HEK293 (cell line): ENCODE results near the gene NAV2.
A peak's percentile ranks its signal among the peaks of the same experiment; 100 is the strongest.

Experiments used
- CTCF ChIA-PET: fragments of 350-600 bp; formaldehyde crosslinking; extraction: SDS; loops from one replicate; lab custom pipeline; 2021; ENCODE audit warnings: antibody characterized with exemption; lab: Yijun Ruan, JAX
- POLR2A ChIA-PET: fragments of 300-600 bp; formaldehyde crosslinking; extraction: SDS; loops from one replicate; lab custom pipeline; 2020; ENCODE audit warnings: antibody characterized with exemption, inconsistent platforms; lab: Yijun Ruan, JAX
- H3K27ac ChIP-seq: fragments of 200-500 bp; sonication (Bioruptor generic); 2 replicates; pipeline ENCODE4 v1.5.1; 2014; ENCODE audit warnings: low read depth, low read length, control low read depth, inconsistent platforms; ENCODE audit errors: extremely low read depth
- H3K36me3 ChIP-seq, 2 experiments: fragments of 200-500 bp in 1 of 2; sonication (Bioruptor generic) in 1 of 2; 1 replicate in 1 of 2; 2 replicates in 1 of 2; pipeline ENCODE4 v1.5.1; 2014 to 2017; ENCODE audit warnings: inconsistent platforms in 2 of 2, low read length in 2 of 2; ENCODE audit not compliant: control insufficient read depth in 2 of 2, insufficient read depth in 1 of 2
- H3K4me1 ChIP-seq: fragments of 200-500 bp; sonication (Bioruptor generic); 2 replicates; pipeline ENCODE4 v1.5.1; 2014; ENCODE audit warnings: mild to moderate bottlenecking, low read length, inconsistent platforms; ENCODE audit not compliant: control insufficient read depth, insufficient read depth
- H3K4me3 ChIP-seq: 2 replicates; pipeline ENCODE4 v1.5.1; 2011; ENCODE audit warnings: low read depth, mild to moderate bottlenecking, control low read depth, low read length, moderate library complexity
- H3K9me3 ChIP-seq: fragments of 200-500 bp; sonication (Bioruptor generic); 2 replicates; pipeline ENCODE4 v1.5.1; 2014; ENCODE audit warnings: low read depth, low read length, inconsistent platforms; ENCODE audit not compliant: control insufficient read depth, insufficient read depth
- HOXA7 ChIP-seq: sonication (generic); formaldehyde crosslinking; IDR thresholded peaks from 2 replicates; pipeline ENCODE4 v1.8.1; 2022; ENCODE audit warnings: missing genetic modification reagents, borderline replicate concordance
- HOXD13 ChIP-seq: sonication (generic); formaldehyde crosslinking; IDR thresholded peaks from 2 replicates; pipeline ENCODE4 v1.8.0; 2022; ENCODE audit warnings: missing genetic modification reagents, borderline replicate concordance
- KLF16 ChIP-seq: fragments of 450-650 bp; formaldehyde crosslinking; IDR thresholded peaks from 2 replicates; pipeline ENCODE4 v1.5.1; 2017; ENCODE audit warnings: missing biosample characterization, missing genetic modification characterization
- OVOL3 ChIP-seq: fragments of 450-650 bp; formaldehyde crosslinking; IDR thresholded peaks from 2 replicates; pipeline ENCODE4 v1.5.1; 2016; ENCODE audit warnings: missing biosample characterization, missing genetic modification characterization
- PRDM1 ChIP-seq: fragments of 450-650 bp; formaldehyde crosslinking; IDR thresholded peaks from 2 replicates; pipeline ENCODE4; 2016; ENCODE audit warnings: missing biosample characterization, missing genetic modification characterization
- SALL2 ChIP-seq: fragments of 450-650 bp; formaldehyde crosslinking; IDR thresholded peaks from 2 replicates; pipeline ENCODE4 v1.5.0; 2017; ENCODE audit warnings: missing biosample characterization, mild to moderate bottlenecking, missing genetic modification characterization, borderline replicate concordance
- SCRT2 ChIP-seq: fragments of 450-650 bp; formaldehyde crosslinking; IDR thresholded peaks from 2 replicates; pipeline ENCODE4 v1.5.1; 2016; ENCODE audit warnings: missing biosample characterization, missing genetic modification characterization
- YY1 ChIP-seq: fragments of 450-650 bp; formaldehyde crosslinking; IDR thresholded peaks from 2 replicates; pipeline ENCODE4 v1.5.1; 2018; ENCODE audit warnings: missing biosample characterization, missing genetic modification characterization
- ZBTB17 ChIP-seq: fragments of 450-650 bp; formaldehyde crosslinking; IDR thresholded peaks from 2 replicates; pipeline ENCODE4 v1.5.1; 2016; ENCODE audit warnings: missing biosample characterization, missing genetic modification characterization
- ZBTB21 ChIP-seq: fragments of 450-650 bp; formaldehyde crosslinking; IDR thresholded peaks from 2 replicates; pipeline ENCODE4 v1.5.1; 2017; ENCODE audit warnings: missing biosample characterization, missing genetic modification characterization
- ZBTB7A ChIP-seq: fragments of 450-650 bp; formaldehyde crosslinking; IDR thresholded peaks from 2 replicates; pipeline ENCODE4 v1.5.1; 2016; ENCODE audit warnings: low read depth, missing biosample characterization, missing genetic modification characterization
- ZNF155 ChIP-seq: fragments of 450-650 bp; formaldehyde crosslinking; IDR thresholded peaks from 2 replicates; pipeline ENCODE4 v1.5.1; 2016; ENCODE audit warnings: missing biosample characterization, missing genetic modification characterization
- ZNF2 ChIP-seq: fragments of 450-650 bp; formaldehyde crosslinking; IDR thresholded peaks from 2 replicates; pipeline ENCODE4 v1.5.1; 2016; ENCODE audit warnings: missing biosample characterization, missing genetic modification characterization
- ZNF214 ChIP-seq: fragments of 450-650 bp; formaldehyde crosslinking; IDR thresholded peaks from 2 replicates; pipeline ENCODE4 v1.5.1; 2017; ENCODE audit warnings: missing biosample characterization, mild to moderate bottlenecking, missing genetic modification characterization, borderline replicate concordance
- ZNF223 ChIP-seq: fragments of 450-650 bp; formaldehyde crosslinking; IDR thresholded peaks from 2 replicates; pipeline ENCODE4 v1.5.1; 2016; ENCODE audit warnings: missing biosample characterization, missing genetic modification characterization
- ZNF561 ChIP-seq: fragments of 450-650 bp; IDR thresholded peaks from 2 replicates; pipeline ENCODE4 v1.5.1; 2018; ENCODE audit warnings: missing biosample characterization, missing genetic modification characterization, borderline replicate concordance
- ZNF571 ChIP-seq: fragments of 450-650 bp; formaldehyde crosslinking; IDR thresholded peaks from 2 replicates; pipeline ENCODE4 v1.5.0; 2017; ENCODE audit warnings: missing biosample characterization, missing genetic modification characterization
- ZNF585B ChIP-seq: fragments of 450-650 bp; formaldehyde crosslinking; IDR thresholded peaks from 2 replicates; pipeline ENCODE4 v1.5.1; 2016; ENCODE audit warnings: missing biosample characterization, missing genetic modification characterization
- ZNF610 ChIP-seq: fragments of 450-650 bp; formaldehyde crosslinking; IDR thresholded peaks from 2 replicates; pipeline ENCODE4 v1.5.1; 2016; ENCODE audit warnings: missing biosample characterization, missing genetic modification characterization, borderline replicate concordance
- ZNF701 ChIP-seq: fragments of 450-650 bp; formaldehyde crosslinking; IDR thresholded peaks from 2 replicates; pipeline ENCODE4 v1.5.1; 2016; ENCODE audit warnings: missing biosample characterization, missing genetic modification characterization
- TF ChIP-seq, protein P1 (sequence below): fragments of 450-650 bp; formaldehyde crosslinking; conservative IDR thresholded peaks from 2 replicates; pipeline ENCODE4 v1.5.1; 2016; ENCODE audit warnings: low read depth, missing biosample characterization, missing genetic modification characterization
- TF ChIP-seq, protein P2 (sequence below): fragments of 450-650 bp; formaldehyde crosslinking; IDR thresholded peaks from 2 replicates; pipeline ENCODE4 v1.5.1; 2016; ENCODE audit warnings: missing biosample characterization, missing genetic modification characterization
- TF ChIP-seq, protein P3 (sequence below): fragments of 450-650 bp; formaldehyde crosslinking; IDR thresholded peaks from 2 replicates; pipeline ENCODE4 v1.5.1; 2017; ENCODE audit warnings: missing biosample characterization, mild to moderate bottlenecking, missing genetic modification characterization, moderate library complexity
- TF ChIP-seq, protein P4 (sequence below): fragments of 450-650 bp; formaldehyde crosslinking; IDR thresholded peaks from 2 replicates; pipeline ENCODE4 v1.5.1; 2017; ENCODE audit warnings: missing biosample characterization, missing genetic modification characterization

Gene NAV2, protein sequence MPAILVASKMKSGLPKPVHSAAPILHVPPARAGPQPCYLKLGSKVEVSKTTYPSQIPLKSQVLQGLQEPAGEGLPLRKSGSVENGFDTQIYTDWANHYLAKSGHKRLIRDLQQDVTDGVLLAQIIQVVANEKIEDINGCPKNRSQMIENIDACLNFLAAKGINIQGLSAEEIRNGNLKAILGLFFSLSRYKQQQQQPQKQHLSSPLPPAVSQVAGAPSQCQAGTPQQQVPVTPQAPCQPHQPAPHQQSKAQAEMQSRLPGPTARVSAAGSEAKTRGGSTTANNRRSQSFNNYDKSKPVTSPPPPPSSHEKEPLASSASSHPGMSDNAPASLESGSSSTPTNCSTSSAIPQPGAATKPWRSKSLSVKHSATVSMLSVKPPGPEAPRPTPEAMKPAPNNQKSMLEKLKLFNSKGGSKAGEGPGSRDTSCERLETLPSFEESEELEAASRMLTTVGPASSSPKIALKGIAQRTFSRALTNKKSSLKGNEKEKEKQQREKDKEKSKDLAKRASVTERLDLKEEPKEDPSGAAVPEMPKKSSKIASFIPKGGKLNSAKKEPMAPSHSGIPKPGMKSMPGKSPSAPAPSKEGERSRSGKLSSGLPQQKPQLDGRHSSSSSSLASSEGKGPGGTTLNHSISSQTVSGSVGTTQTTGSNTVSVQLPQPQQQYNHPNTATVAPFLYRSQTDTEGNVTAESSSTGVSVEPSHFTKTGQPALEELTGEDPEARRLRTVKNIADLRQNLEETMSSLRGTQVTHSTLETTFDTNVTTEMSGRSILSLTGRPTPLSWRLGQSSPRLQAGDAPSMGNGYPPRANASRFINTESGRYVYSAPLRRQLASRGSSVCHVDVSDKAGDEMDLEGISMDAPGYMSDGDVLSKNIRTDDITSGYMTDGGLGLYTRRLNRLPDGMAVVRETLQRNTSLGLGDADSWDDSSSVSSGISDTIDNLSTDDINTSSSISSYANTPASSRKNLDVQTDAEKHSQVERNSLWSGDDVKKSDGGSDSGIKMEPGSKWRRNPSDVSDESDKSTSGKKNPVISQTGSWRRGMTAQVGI (N-terminal part only)

DNA sequence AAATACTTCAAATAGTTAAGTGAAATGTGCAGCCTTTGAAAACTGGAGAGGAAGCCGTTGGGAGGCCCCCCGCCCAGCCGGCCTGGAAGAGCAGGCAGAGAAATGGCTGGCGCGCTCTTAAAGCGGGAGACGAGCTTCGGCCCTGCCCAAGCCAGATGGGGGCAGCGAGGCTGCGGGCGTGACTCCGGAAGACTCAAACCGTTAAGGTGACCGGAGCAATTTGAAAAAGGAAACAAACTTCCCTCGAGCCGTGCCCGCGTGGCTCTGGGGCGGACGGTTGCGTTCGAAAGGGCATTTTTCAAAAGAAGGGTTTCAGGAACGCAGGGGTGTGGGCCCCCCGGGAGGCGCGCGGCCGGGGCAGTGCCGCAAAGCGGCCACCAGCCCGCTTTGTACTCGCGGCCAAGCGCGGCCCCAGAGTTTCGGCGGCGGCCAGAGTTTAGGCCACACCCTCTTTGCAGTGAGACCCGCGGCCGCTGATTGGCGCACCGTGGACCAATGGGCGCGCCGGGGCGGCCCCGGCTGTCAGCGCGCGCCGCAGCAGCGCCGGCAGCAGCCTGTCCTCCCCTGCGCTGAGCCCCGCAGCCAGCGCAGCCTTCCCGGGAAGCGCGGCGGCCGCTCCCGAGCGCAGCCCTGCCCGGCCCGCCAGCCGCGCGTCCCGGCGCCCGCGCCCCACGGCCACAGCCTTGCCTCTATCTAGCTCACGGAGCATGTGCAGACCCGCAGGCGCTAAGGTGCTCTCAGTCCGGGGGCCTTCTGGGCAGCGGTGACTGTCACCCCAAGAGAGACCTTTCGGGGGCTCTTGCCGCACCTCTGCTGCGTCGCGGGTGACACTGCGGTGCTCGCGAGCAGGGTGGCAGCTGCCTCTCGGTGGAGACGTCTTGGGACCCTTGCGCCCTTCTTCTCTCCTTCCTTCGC, at the start of gene NAV2:
Gene NAV2 (plus strand): TSS at position 557 of the 915 bp plus-strand sequence. CDS start 859 bp downstream, outside the sequence.
- CTCF ChIA-PET: interaction anchor here (0.6 to 1.0 kb wide), 5 partner anchors 10 to 148 kb away, joined by 3 to 4 read pairs (median 4); no protein-coding TSS in a partner anchor
- no peaks in the 10 kb centered on the region for H3K4me1 ChIP-seq
- POLR2A ChIA-PET: interaction anchor here (0.7 to 1.6 kb wide), 5 partner anchors 10 to 61 kb away, joined by 3 to 5 read pairs (median 3); no protein-coding TSS in a partner anchor
- H3K4me3 ChIP-seq: peak within 1 kb of the TSS; percentile 57
- peak within 1 kb of the TSS; percentile 65 for H3K27ac ChIP-seq
- no peaks in the 10 kb centered on the region for H3K36me3 ChIP-seq
- H3K9me3 ChIP-seq: no peaks in the 10 kb centered on the region
- TF ChIP-seq ZBTB7A: peak; percentile 63; the same call in 1 of the 2 replicates
- TF ChIP-seq, protein P1, sequence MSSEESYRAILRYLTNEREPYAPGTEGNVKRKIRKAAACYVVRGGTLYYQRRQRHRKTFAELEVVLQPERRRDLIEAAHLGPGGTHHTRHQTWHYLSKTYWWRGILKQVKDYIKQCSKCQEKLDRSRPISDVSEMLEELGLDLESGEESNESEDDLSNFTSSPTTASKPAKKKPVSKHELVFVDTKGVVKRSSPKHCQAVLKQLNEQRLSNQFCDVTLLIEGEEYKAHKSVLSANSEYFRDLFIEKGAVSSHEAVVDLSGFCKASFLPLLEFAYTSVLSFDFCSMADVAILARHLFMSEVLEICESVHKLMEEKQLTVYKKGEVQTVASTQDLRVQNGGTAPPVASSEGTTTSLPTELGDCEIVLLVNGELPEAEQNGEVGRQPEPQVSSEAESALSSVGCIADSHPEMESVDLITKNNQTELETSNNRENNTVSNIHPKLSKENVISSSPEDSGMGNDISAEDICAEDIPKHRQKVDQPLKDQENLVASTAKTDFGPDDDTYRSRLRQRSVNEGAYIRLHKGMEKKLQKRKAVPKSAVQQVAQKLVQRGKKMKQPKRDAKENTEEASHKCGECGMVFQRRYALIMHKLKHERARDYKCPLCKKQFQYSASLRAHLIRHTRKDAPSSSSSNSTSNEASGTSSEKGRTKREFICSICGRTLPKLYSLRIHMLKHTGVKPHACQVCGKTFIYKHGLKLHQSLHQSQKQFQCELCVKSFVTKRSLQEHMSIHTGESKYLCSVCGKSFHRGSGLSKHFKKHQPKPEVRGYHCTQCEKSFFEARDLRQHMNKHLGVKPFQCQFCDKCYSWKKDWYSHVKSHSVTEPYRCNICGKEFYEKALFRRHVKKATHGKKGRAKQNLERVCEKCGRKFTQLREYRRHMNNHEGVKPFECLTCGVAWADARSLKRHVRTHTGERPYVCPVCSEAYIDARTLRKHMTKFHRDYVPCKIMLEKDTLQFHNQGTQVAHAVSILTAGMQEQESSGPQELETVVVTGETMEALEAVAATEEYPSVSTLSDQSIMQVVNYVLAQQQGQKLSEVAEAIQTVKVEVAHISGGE: no peak
- TF ChIP-seq ZNF214 (tag by site-specific recombination): no peak
- TF ChIP-seq ZNF585B (tag by site-specific recombination): no peak
- TF ChIP-seq ZNF610: 0 out of 2 replicates have a peak, but pooled peaks have one; percentile 44
- TF ChIP-seq ZBTB17 (tag by site-specific recombination): peak; percentile 32; the same call in 1 of the 2 replicates
- peak; percentile 68; the same call in 1 of the 2 replicates for TF ChIP-seq KLF16 (tag by site-specific recombination)
- TF ChIP-seq, protein P2, sequence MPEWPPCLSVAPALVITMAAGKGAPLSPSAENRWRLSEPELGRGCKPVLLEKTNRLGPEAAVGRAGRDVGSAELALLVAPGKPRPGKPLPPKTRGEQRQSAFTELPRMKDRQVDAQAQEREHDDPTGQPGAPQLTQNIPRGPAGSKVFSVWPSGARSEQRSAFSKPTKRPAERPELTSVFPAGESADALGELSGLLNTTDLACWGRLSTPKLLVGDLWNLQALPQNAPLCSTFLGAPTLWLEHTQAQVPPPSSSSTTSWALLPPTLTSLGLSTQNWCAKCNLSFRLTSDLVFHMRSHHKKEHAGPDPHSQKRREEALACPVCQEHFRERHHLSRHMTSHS (tag by site-specific recombination): no peak
- peak; percentile 83; the same call in 1 of the 2 replicates for TF ChIP-seq ZNF561 (tag by site-specific recombination)
- TF ChIP-seq SCRT2 (tag by site-specific recombination): no peak
- TF ChIP-seq ZNF223 (tag by site-specific recombination): no peak
- no peak for TF ChIP-seq SALL2 (tag by site-specific recombination)
- no peak for TF ChIP-seq ZBTB21 (tag by site-specific recombination)
- TF ChIP-seq HOXD13 (CRISPR knock-in tag): no peak
- TF ChIP-seq HOXA7 (CRISPR knock-in tag): no peak
- TF ChIP-seq, protein P3, sequence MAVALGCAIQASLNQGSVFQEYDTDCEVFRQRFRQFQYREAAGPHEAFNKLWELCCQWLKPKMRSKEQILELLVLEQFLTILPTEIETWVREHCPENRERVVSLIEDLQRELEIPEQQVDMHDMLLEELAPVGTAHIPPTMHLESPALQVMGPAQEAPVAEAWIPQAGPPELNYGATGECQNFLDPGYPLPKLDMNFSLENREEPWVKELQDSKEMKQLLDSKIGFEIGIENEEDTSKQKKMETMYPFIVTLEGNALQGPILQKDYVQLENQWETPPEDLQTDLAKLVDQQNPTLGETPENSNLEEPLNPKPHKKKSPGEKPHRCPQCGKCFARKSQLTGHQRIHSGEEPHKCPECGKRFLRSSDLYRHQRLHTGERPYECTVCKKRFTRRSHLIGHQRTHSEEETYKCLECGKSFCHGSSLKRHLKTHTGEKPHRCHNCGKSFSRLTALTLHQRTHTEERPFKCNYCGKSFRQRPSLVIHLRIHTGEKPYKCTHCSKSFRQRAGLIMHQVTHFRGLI (tag by site-specific recombination): 0 out of 2 replicates have a peak, but pooled peaks have one; percentile 44
- no peak for TF ChIP-seq ZNF155
- no peak for TF ChIP-seq ZNF571
- peak; percentile 76 for TF ChIP-seq ZNF2 (tag by site-specific recombination)
- peak; percentile 79 for TF ChIP-seq OVOL3
- TF ChIP-seq ZNF701 (tag by site-specific recombination): no peak
- TF ChIP-seq, protein P4, sequence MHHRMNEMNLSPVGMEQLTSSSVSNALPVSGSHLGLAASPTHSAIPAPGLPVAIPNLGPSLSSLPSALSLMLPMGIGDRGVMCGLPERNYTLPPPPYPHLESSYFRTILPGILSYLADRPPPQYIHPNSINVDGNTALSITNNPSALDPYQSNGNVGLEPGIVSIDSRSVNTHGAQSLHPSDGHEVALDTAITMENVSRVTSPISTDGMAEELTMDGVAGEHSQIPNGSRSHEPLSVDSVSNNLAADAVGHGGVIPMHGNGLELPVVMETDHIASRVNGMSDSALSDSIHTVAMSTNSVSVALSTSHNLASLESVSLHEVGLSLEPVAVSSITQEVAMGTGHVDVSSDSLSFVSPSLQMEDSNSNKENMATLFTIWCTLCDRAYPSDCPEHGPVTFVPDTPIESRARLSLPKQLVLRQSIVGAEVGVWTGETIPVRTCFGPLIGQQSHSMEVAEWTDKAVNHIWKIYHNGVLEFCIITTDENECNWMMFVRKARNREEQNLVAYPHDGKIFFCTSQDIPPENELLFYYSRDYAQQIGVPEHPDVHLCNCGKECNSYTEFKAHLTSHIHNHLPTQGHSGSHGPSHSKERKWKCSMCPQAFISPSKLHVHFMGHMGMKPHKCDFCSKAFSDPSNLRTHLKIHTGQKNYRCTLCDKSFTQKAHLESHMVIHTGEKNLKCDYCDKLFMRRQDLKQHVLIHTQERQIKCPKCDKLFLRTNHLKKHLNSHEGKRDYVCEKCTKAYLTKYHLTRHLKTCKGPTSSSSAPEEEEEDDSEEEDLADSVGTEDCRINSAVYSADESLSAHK (tag by site-specific recombination): peak; percentile 79
- TF ChIP-seq YY1 (tag by site-specific recombination): peak; percentile 75; the same call in 1 of the 2 replicates
- TF ChIP-seq PRDM1 (tag by site-specific recombination): no peak
